Activated CD4-positive, alpha-beta T cell treated with anti-CD3 and anti-CD28 coated beads for 4 hours (primary cell): ENCODE measurements around the gene PLP1.

ENCODE experiments used
- DNase-seq, 2 donors: peaks; one replicate each; pipeline ENCODE4 v3.0.0-alpha.2; 2020

The PLP1 gene

DNA sequence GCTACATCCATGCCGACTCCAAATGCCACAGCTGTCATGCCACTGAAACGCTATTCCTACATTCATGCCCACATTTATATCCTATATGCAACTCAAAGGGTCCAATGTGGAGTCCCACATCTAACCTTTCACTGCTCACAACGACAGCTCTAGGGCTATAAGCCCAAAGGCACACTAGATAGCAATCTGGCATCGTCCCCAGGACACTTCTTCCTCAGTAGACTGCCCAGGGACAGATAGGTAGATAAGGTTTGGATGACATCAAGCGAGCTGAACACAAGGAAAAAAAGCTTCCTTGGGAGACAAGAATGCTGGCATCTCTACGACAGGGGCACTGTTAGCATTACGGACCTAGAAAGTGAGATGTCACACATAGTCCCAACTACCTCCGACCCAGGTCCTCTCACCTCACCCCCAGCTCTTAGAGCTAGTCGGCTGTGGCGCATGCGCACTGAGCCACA lies 54.7 kb downstream of the PLP1 start:
- DNase-seq: no peak

DNA sequence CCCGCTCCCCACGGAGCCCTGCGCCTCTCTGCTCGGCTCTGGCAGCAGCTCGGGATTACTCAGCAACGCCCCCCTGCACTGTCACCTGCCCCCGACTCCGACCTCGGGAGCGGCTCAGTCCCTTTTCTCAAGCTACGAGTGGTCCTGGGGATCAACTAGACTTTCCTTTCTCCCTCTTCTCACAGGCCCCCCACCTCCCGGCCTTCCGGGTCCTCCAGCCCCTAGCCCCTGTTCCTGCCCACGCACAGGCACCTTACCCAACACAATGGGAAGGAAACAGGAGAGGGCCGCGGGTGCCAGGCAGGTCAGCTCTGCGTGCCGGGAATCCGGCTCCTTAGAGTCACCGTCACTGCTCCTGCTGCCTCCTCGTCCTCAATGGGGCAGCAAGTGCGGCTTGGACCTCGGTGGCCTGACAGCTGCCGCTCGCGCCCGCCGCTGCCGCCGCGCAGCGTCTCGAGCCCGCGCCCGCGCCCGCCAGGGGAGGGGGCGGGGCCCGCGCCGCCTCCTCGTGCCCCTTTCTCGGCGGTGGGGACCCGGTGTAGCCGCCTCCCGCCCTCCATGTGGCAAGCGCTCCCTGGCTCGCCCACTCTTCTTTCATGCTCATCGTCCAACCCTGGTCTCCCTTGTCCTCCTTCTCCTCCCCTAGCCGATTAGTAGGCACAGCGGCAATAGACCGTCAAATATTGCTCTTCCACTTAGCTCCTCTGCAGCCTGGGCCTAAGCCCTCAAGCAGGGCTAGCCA lies 55.3 kb downstream of the PLP1 start, which contains the start of gene RAB9B:
TSS of gene RAB9B (minus strand) at position 455 of the 742 bp plus-strand sequence. CDS start 6,473 bp downstream, outside the sequence.
- DNase-seq: peak; percentile 58 to 71

DNA sequence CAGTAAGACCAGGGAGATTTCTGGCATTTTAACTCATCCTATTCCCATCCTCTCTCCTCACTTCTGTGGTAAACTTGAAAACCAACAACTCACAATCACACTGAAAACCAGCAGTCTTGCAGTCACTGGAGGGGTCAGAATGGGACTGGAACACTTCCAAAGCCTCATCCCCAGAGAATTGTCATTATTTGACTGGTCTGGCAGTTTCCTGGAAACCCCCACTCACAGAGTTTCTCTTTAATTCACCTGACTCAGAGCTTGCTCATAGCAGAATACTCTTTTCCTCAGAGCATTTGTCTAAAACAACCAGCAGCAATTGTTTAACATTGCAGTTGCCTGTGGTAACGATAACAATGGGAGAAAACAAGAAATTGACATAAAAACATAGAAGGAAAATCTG lies 62.8 kb downstream of the PLP1 start:
- no peak for DNase-seq
